Kidney glomerular epithelial cell (primary cell): ENCODE results near the gene PKP1.
"Not testable (repeated sequence)": the region's sequence is repeated elsewhere in the genome, so short reads cannot be mapped to it uniquely, and the experiment has no call there.

Experiments
- DNase-seq: peaks from one replicate; lab custom pipeline; 2025; lab: John Stamatoyannopoulos, UW

PKP1 gene

GRCh38 chr1:201282931-201283829 lies at the start of gene PKP1:
TSS of gene PKP1 (plus strand) at chr1:201283506. CDS start at chr1:201283703, 197 bp downstream.
- peak; percentile 6 for DNase-seq

GRCh38 chr1:201239646-201240045 lies 43.7 kb upstream of the PKP1 start:
- not testable (repeated sequence) for DNase-seq

- no peak for DNase-seq
Measured at GRCh38 chr1:201240171-201240570, 43.1 kb upstream of the PKP1 start.

- no peak for DNase-seq
Measured at GRCh38 chr1:201241736-201242135, 41.6 kb upstream of the PKP1 start.

- DNase-seq = no peak
Measured at GRCh38 chr1:201245082-201245481, 38.2 kb upstream of the PKP1 start.

- DNase-seq = no peak
Measured at GRCh38 chr1:201248721-201249559, 34.4 kb upstream of the PKP1 start.

GRCh38 chr1:201250326-201251011 lies 32.8 kb upstream of the PKP1 start:
- no peak for DNase-seq

- DNase-seq = no peak
Measured at GRCh38 chr1:201251411-201251810, 31.9 kb upstream of the PKP1 start.

- DNase-seq = no peak
Measured at GRCh38 chr1:201251851-201252430, 31.4 kb upstream of the PKP1 start.

GRCh38 chr1:201252944-201253371 lies 30.3 kb upstream of the PKP1 start:
- DNase-seq = no peak

- no peak for DNase-seq
Measured at GRCh38 chr1:201253411-201253810, 29.9 kb upstream of the PKP1 start.

- no peak for DNase-seq
Measured at GRCh38 chr1:201253906-201254624, 29.2 kb upstream of the PKP1 start.

- peak; percentile 4 for DNase-seq
Measured at GRCh38 chr1:201254625-201255478, 28.5 kb upstream of the PKP1 start.

- DNase-seq = no peak
Measured at GRCh38 chr1:201255479-201256362, 27.6 kb upstream of the PKP1 start.

- not testable (repeated sequence) for DNase-seq
Measured at GRCh38 chr1:201258132-201258531, 25.2 kb upstream of the PKP1 start.

GRCh38 chr1:201258763-201259230 lies 24.5 kb upstream of the PKP1 start:
- DNase-seq = no peak

GRCh38 chr1:201259476-201260235 lies 23.6 kb upstream of the PKP1 start:
- peak; percentile 6 for DNase-seq

- no peak for DNase-seq
Measured at GRCh38 chr1:201260236-201260590, 23.1 kb upstream of the PKP1 start.
